Natural killer cell treated with Interleukin-12 subunit alpha and Interleukin-12 subunit beta and Interleukin-15 and Interleukin-18, amount 100 ng/mL, for 72 hours (primary cell): ENCODE results near the gene RTP3. TPM values are rescaled to one million over a fixed set of nuclear protein-coding genes. Genes with fewer than 3 reads are reported as not detected.
"Not testable (repeated sequence)": the region's sequence is repeated elsewhere in the genome, so short reads cannot be mapped to it uniquely, and the experiment has no call there.

ENCODE experiments used
- ATAC-seq, 2 donors: fragments of 150-1000 bp; cut with Tn5 transposase in 1 of 2; sonication (Bioruptor Pico), chemical (Tn5 transposase) in 1 of 2; 2 replicates each; pipeline ENCODE4 v1.10.0; 2021
- DNase-seq: peaks from one replicate; pipeline ENCODE4 v3.0.0; 2022; ENCODE audit warnings: low spot score
- H3K27ac Mint-ChIP-seq, 2 donors: 1 replicate in 1 of 2; 2 replicates in 1 of 2; pipeline ENCODE4 v1.8.0; 2022; ENCODE audit warnings: mixed read lengths in 2 of 2, mild to moderate bottlenecking in 1 of 2, moderate library complexity in 1 of 2
- H3K27me3 Mint-ChIP-seq, 2 donors: 1 replicate in 1 of 2; 2 replicates in 1 of 2; pipeline ENCODE4 v1.8.0; 2022; ENCODE audit warnings: mixed read lengths in 2 of 2
- H3K36me3 Mint-ChIP-seq: one replicate; pipeline ENCODE4 v1.8.0; 2022; ENCODE audit warnings: mixed read lengths
- H3K4me1 Mint-ChIP-seq, 2 donors: 1 replicate in 1 of 2; 2 replicates in 1 of 2; pipeline ENCODE4 v1.8.0; 2022; ENCODE audit warnings: low read depth in 2 of 2, mixed read lengths in 2 of 2, mild to moderate bottlenecking in 1 of 2
- H3K4me3 Mint-ChIP-seq: one replicate; pipeline ENCODE4 v1.8.0; 2022; ENCODE audit warnings: mixed read lengths
- H3K9me3 Mint-ChIP-seq: 2 replicates; pipeline ENCODE4 v1.8.0; 2022; ENCODE audit warnings: mixed read lengths
- total RNA-seq, 2 donors: library from RNA; stranded (reverse); gene quantifications; one replicate each; pipeline ENCODE4 v1.2.3, GENCODE V29; 2022

RTP3 gene
- total RNA-seq, 2 donors from 2014 or later = not detected

DNA sequence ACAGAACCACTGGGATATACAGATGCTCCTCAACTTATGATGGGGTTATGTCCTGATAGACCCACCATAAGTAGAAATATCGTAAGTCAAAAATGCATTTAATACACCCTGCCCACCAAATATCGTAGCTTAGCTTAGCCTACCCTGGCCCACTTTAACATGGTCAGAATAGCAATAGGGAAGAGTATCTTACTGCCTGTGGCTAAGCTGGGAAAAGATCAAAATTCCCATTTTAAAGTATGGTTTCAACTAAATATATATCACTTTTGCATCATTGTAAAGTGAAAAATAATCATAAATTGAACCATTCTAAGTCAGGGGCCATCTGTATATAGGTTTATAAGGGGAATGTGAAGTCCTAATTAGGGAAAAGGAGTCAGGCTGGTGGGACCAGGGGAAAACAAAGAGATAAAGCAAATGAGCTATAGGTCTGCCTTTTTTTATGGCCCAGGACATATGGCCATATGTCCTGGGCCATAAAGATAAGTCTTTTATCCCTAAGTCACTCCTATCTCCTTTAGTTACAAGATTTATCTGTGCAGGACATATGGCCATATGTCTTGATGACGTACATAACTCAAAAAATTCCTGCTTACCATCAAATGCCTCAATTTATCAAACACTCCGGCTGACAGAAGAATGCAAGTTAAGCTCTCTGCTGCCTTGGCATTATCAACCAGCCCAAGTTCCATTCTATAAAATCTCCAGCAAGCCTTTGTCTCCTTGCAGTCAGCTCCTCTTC is 11.2 kb downstream of the RTP3 start:
- Mint-ChIP-seq H3K9me3 (no peaks in the 10 kb centered on the region), H3K4me3 (no peak overlapping the region), H3K27ac (no peak overlapping the region), H3K4me1 (peaks cover 5 to 6% of the 10 kb centered on the region in 2 donors), H3K27me3 (peaks cover 19 to 25% of the 10 kb centered on the region in 2 donors), H3K36me3 (no peaks in the 10 kb centered on the region)
- no peak for DNase-seq
- ATAC-seq = no peak

DNA sequence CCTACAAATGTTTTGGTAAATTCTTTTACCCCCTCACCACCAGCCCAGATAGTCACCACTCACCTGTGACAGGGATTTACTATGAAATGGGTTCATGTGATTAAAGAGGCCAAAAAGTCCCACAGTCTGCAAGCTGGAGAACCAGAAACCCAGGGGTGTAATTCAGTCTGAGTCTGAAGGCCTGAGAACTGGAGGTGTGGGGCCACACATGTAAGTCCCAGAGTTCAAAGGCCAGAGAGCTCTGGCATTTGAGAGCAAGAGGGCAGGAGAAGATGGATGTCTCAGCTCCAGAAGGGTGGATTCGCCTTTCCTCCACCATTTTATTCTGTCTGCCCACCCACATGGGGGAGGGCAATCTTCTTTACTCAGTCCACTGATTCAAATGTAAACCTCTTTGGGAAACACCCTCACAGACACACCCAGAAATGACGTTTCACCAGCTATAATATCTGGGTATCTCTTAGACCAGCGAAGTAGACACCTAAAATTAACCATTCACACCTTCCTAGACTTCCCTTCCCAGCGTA is 11.9 kb downstream of the RTP3 start:
- DNase-seq = no peak
- Mint-ChIP-seq H3K27ac (no peak overlapping the region), H3K9me3 (no peaks in the 10 kb centered on the region), H3K4me1 (peaks cover 5 to 6% of the 10 kb centered on the region in 2 donors), H3K4me3 (no peak overlapping the region), H3K36me3 (no peaks in the 10 kb centered on the region), H3K27me3 (peaks cover 19 to 25% of the 10 kb centered on the region in 2 donors)
- ATAC-seq = no peak

DNA sequence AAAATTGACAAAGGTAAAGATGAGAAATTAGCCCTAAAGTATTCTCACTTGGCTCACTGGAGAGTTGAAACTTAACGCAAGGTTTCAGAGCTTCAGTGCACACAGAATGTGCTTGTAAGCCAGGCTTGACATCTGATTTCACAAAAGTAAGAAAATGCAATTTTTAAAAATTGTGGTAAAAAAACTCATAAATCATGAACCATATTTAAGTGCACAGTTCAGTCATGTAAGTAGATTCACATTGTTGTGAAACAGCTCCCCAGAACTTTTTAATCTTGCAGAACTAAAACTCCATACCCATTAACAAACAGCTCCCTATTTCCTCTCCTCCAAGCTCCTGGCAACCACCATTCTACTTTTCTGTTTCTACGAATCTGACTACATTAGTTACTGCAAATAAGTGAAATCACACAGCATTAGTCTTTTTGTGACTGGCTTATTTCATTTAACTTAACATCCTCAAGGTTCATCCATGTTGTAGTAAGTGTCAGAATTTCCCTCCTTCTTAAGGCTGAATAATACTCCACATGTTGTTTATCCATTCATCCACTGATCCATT is 14.5 kb downstream of the RTP3 start:
- Mint-ChIP-seq H3K9me3 (no peaks in the 10 kb centered on the region), H3K27ac (no peak overlapping the region), H3K4me3 (no peak overlapping the region), H3K27me3 (peaks cover 13 to 25% of the 10 kb centered on the region in 2 donors), H3K36me3 (no peaks in the 10 kb centered on the region), H3K4me1 (peaks cover 4% of the 10 kb centered on the region in 2 donors)
- ATAC-seq (no peak), DNase-seq (no peak)

DNA sequence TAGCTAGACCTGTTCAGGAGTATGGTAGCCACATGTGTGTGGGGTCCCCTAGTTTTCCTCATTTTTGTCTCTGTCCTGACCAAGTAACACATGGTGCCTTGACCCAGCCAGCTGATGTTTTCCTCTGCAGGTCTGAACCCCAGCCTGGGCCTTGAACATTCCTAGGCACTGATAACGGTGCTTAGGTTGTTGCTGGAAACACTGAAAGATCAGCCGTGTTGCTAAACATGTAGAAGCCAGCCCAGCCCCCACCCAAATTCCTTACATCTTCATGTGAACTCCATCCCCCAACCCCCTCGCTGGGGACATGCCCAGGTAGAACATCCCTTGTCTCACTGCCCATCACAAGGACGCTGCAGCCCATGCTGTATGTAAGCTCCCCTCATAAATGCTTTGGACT is 18.7 kb downstream of the RTP3 start:
- Mint-ChIP-seq H3K36me3 (no peaks in the 10 kb centered on the region), H3K9me3 (no peaks in the 10 kb centered on the region)

DNA sequence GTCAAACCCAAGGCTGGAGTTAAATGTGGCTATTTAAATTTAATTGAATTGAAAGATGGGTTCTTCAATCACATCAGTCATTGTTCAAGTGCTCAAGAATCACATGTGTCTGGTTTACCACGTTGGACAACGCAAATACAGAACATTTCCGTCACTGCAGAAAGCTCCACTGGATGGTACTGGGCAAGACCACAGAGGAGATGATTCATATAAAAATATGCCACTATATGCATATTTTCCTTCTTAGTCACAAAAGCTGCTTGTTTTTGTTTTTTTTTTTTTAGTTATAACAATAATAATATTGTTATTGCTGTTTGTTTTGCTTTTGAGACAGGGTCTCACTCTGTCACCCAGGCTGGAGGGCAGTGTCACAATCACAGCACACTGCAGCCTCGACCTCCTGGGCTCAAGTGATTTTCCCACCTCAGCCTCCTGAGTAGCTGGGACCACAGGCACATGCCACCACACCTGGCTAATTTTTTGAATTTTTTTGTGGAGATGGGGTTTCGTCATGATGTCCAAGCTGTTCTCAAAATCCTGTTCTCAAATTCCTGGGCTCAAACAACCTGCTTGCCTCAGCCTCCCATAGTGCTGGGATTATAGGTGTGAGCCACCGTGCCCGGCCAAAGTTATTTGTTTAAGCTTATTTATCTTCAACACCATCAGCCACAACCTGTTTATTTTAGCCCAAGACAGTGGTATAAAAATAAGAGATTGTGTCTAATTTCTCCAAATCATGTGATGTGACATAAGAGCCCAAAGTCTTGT is 19.4 kb downstream of the RTP3 start:
- H3K27me3 Mint-ChIP-seq = peaks cover 7 to 10% of the 10 kb centered on the region in 2 donors
- H3K36me3 Mint-ChIP-seq = no peaks in the 10 kb centered on the region
- DNase-seq = no peak
- H3K4me1 Mint-ChIP-seq = peaks cover 4% of the 10 kb centered on the region in 2 donors
- no peaks in the 10 kb centered on the region for H3K9me3 Mint-ChIP-seq
- ATAC-seq = peak in 1 of 2 donors; percentile 70
- H3K4me3 Mint-ChIP-seq = no peak overlapping the region
- no peak overlapping the region for H3K27ac Mint-ChIP-seq

More for the DNA sequence above, 18.7 kb downstream of the RTP3 start:
- peaks cover 7 to 13% of the 10 kb centered on the region in 2 donors for H3K27me3 Mint-ChIP-seq
- peaks cover 4% of the 10 kb centered on the region in 2 donors for H3K4me1 Mint-ChIP-seq
- H3K4me3 Mint-ChIP-seq = no peak overlapping the region
- H3K27ac Mint-ChIP-seq = no peak overlapping the region
- no peak for DNase-seq
- no peak for ATAC-seq

DNA sequence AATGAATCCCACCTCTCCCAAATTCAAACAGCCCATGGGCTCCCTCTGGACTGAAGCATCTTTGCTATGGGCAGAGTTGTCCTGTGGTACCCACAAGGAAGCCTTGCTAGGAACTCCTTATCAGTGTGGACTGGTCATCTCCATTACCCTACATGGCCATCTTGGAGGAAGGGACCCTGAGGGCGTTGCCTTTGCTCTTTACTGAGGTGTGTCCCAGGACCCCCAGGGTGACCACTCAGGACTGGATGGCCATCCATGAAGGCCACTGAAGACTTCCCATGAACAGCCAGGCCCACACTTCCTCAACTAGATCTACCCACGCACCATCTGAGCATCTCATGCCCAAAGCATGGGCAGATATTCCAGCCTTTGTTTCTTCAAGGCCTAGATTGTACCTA is 20.0 kb downstream of the RTP3 start:
- Mint-ChIP-seq H3K27ac (no peak overlapping the region), H3K27me3 (peaks cover 4 to 5% of the 10 kb centered on the region in 2 donors), H3K4me1 (peaks cover 4% of the 10 kb centered on the region in 2 donors), H3K4me3 (no peak overlapping the region), H3K9me3 (no peaks in the 10 kb centered on the region), H3K36me3 (no peaks in the 10 kb centered on the region)
- DNase-seq (no peak), ATAC-seq (no peak)

DNA sequence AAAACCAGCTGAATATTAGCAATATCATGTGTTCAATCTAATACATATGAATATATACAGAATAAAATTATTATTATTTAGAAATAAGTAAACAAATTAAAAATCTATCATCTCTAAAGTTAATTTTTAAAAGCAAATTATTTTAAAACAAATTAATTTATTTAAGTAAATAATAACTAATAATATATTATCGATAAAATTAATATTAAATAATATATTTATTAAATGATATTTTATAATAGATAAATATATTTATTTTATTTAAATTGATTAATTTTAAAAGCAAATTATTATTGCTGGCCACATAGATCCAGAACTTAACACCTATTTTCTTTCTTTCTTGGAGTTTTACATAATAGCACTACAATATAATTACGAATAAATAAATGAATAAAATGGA is 22.2 kb downstream of the RTP3 start:
- H3K4me1 Mint-ChIP-seq = peaks cover 4% of the 10 kb centered on the region in 2 donors
- no peak for DNase-seq
- ATAC-seq = no peak
- no peaks in the 10 kb centered on the region for H3K9me3 Mint-ChIP-seq
- H3K27me3 Mint-ChIP-seq = peaks cover 4 to 15% of the 10 kb centered on the region in 2 donors
- H3K36me3 Mint-ChIP-seq = no peaks in the 10 kb centered on the region
- no peak overlapping the region for H3K27ac Mint-ChIP-seq
- no peak overlapping the region for H3K4me3 Mint-ChIP-seq

DNA sequence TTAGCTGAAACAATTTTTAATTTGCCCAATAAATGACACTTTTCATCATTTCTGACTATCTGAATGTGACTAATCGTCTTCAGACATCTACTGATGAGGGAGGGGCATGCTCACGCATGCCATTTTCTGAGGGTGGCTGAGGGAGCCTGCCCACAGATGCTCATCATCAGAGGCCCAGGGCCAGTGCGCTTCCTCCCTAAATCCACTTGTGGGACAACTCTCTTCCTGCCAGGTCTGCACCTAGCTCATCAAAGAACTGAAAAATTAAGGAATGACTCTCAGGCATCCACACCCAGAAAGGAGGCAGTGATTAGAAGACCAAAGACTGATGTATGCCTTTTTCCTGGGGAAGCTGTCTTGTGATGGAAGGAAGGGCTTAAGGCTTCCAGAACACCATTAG is 22.8 kb downstream of the RTP3 start:
- Mint-ChIP-seq H3K36me3 (no peaks in the 10 kb centered on the region), H3K27ac (no peak overlapping the region), H3K27me3 (peaks cover 4 to 15% of the 10 kb centered on the region in 2 donors), H3K4me3 (no peak overlapping the region), H3K4me1 (peaks cover 4% of the 10 kb centered on the region in 2 donors), H3K9me3 (no peaks in the 10 kb centered on the region)
- no peak for DNase-seq
- ATAC-seq = no peak

DNA sequence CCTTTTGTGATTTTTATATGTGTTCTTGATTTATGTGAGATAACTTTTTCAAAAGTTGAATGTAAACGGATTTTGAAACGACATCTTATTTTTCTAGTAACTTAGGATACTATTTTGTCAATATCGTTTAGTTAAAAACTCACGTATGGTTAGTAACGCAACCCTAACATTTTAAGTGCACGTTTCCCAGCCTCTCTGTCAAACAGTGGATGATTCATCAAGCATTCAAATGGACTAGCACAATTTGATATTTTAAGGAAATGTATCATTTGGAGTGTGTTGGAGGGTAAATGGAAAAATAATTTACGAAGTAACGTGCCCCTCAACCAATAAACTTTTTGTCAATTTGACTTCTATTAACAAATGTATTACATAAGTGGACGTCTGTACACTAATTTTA is 23.3 kb downstream of the RTP3 start:
- H3K27ac Mint-ChIP-seq = no peak overlapping the region
- H3K27me3 Mint-ChIP-seq = peaks cover 4 to 15% of the 10 kb centered on the region in 2 donors
- H3K36me3 Mint-ChIP-seq = no peaks in the 10 kb centered on the region
- H3K9me3 Mint-ChIP-seq = no peaks in the 10 kb centered on the region
- H3K4me3 Mint-ChIP-seq = no peak overlapping the region
- H3K4me1 Mint-ChIP-seq = peaks cover 4% of the 10 kb centered on the region in 2 donors
- ATAC-seq = no peak
- DNase-seq = no peak

DNA sequence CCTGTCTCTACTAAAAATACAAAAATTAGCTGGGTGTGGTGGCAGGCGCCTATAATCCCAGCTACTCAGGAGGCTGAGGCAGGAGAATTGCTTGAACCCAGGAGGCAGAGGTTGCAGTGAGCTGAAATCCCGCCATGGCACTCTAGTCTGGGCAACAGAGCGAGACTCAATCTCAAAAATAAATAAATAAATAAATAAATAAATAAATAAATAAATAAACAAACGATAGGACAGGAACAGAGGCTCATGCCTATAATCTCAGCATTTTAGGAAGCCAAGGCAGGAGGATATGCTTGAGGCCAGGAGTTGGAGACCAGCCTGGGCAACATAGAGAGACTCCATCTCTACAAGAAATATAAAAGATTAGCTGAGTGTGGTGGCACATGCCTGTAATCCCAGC is 24.4 kb downstream of the RTP3 start:
- not testable (repeated sequence) for ATAC-seq, H3K9me3 Mint-ChIP-seq, DNase-seq, H3K27ac Mint-ChIP-seq, H3K4me1 Mint-ChIP-seq, H3K4me3 Mint-ChIP-seq, H3K36me3 Mint-ChIP-seq
- peaks cover 7 to 15% of the 10 kb centered on the region in 2 donors for H3K27me3 Mint-ChIP-seq

DNA sequence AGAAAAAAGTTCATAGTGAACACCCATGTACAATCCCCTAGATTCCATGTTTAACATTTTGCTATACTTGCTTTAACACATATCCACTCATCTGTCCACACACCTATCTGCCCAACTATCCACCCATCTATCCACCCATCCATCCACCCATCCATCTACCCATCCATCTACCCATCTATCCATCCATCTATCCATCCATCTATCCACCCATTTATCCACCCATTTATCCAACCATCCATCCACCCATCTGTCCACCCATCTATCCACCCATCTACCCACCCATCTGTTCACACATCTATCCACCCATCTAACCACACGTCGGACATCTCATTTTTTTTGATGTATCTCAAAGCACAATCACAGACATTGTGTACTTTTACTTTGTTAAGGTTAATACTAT is 25.8 kb downstream of the RTP3 start:
- DNase-seq = no peak
- ATAC-seq = no peak
- Mint-ChIP-seq H3K27me3 (peaks cover 7 to 15% of the 10 kb centered on the region in 2 donors), H3K36me3 (no peaks in the 10 kb centered on the region), H3K9me3 (no peaks in the 10 kb centered on the region), H3K4me1 (no peaks in the 10 kb centered on the region), H3K4me3 (no peak overlapping the region), H3K27ac (no peak overlapping the region)

DNA sequence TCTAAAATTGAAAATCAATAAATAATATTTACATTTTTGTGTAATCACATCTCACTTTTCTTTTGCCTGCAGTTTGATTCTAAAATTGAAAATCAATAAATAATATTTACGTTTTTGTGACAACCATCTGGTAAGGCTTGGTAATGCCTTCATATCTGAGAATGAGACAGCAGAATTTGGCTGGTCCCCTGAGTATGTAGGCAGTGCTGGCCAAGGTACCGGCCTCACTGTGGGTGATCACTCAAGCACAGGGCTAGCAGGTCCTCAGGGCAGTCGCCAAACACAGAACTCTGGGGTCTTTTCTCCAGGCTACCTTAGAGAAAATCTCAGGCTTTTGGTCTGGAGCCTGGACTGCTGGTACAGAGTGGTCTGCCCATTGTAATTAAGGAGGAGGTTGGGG is 26.2 kb downstream of the RTP3 start:
- Mint-ChIP-seq H3K27ac (no peak overlapping the region), H3K27me3 (peaks cover 7 to 15% of the 10 kb centered on the region in 2 donors), H3K4me1 (no peaks in the 10 kb centered on the region), H3K9me3 (no peaks in the 10 kb centered on the region), H3K4me3 (no peak overlapping the region), H3K36me3 (no peaks in the 10 kb centered on the region)
- DNase-seq (no peak), ATAC-seq (no peak)

DNA sequence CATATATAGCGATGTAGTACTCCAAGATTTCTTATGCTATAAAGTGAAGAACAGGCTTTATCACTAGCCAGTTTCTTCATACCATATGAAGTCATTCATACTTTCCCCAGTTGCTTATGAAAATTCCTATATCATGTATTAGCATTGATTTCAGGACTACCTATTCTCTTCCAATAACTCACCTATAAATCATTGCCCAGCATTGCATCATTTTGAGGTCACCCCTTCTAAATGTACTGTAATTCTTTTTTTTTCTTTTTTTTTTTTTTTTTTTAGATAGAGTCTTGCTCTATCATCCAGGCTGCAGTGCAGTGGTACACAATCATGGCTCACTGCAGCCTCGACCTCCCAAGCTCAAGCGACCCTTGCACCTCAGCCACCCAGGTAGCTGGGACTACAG is 27.1 kb downstream of the RTP3 start:
- DNase-seq (no peak), ATAC-seq (no peak)
- Mint-ChIP-seq H3K27me3 (peaks cover 7 to 15% of the 10 kb centered on the region in 2 donors), H3K27ac (no peak overlapping the region), H3K4me3 (no peak overlapping the region), H3K36me3 (no peaks in the 10 kb centered on the region), H3K4me1 (no peaks in the 10 kb centered on the region), H3K9me3 (no peaks in the 10 kb centered on the region)

DNA sequence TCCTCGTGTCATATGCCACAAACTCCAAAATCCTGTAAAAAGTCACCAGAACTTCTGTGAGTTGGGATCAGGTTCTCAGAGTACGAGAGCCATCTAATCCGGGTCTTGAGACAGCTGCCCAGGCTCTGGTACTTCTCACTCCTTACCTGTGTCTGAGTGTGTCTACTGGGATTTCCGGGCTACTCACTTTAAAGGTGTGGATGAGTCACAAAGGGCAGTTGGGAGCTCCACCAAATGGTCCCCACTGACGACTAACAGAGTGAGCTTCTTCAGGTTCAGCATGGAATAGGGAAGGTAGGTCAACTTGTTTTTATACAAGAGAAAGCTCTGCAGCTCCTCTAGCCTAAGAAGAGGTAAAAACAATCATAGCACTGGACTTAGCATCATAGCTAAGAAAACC is 29.5 kb downstream of the RTP3 start:
- DNase-seq = no peak
- peak in 1 of 2 donors; percentile 20 for ATAC-seq
- Mint-ChIP-seq H3K9me3 (no peaks in the 10 kb centered on the region), H3K27ac (no peak overlapping the region), H3K4me1 (no peaks in the 10 kb centered on the region), H3K36me3 (no peaks in the 10 kb centered on the region), H3K4me3 (no peak overlapping the region), H3K27me3 (peaks cover 11 to 15% of the 10 kb centered on the region in 2 donors)
